NCI-H2196 (cell line): ENCODE measurements around the gene DYNLT4.

Source experiments
- DNase-seq: peaks from one replicate; lab custom pipeline; 2025; ENCODE audit not compliant: unreplicated experiment; lab: John Stamatoyannopoulos, UW

Gene DYNLT4

DNA sequence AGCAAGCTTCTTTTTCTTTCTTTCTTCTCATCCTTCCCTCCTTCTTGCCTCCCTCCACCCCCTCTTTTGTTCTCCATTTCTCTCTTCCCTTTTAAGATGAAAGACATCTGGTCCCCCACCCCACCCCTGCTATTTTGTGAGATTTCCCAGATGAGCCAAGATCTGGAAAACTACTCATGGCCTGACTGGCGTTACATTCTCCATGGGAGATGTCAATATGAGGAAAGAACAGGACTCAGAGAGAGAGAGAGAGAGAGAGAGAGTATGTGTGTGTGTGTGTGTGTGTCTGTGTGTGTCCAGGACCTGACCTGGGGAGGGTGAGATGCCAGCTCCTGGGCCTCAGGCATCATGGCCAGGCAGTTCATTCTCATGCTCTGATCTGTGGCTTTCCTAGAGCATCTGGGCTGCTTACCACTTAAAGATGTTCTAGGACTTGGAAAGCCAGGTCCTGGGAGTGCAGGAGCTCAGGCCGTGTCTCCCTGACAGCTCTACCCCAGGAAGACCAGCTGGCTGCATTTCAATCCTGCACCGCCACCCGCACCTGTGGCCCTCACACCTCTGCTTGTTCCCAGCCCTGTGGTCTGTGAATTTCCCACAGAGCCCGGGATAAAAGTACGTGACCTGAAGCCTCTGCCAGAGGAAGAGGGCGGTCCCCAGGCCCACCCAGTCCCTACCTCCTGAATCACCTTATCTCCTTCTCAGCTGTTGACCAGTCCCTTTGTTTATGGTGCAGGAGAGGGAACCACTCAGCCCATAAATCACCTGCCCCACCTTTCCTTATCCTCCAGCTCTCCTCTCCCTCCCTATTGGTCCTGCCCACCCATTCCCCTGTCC, 16.0 kb downstream of the DYNLT4 start:
- DNase-seq = no peak

- DNase-seq = no peak
These were observed 18.9 kb downstream of the DYNLT4 start, which contains the start of gene BEST4 for GRCh38 chr1:44788120-44788860. BEST4 (minus strand) TSS chr1:44788170; CDS start chr1:44787705, 465 bp downstream.

GRCh38 chr1:44787506-44787905, 19.6 kb downstream of the DYNLT4 start:
- no peak for DNase-seq

GRCh38 chr1:44786841-44787426, 20.2 kb downstream of the DYNLT4 start:
- no peak for DNase-seq

DNA sequence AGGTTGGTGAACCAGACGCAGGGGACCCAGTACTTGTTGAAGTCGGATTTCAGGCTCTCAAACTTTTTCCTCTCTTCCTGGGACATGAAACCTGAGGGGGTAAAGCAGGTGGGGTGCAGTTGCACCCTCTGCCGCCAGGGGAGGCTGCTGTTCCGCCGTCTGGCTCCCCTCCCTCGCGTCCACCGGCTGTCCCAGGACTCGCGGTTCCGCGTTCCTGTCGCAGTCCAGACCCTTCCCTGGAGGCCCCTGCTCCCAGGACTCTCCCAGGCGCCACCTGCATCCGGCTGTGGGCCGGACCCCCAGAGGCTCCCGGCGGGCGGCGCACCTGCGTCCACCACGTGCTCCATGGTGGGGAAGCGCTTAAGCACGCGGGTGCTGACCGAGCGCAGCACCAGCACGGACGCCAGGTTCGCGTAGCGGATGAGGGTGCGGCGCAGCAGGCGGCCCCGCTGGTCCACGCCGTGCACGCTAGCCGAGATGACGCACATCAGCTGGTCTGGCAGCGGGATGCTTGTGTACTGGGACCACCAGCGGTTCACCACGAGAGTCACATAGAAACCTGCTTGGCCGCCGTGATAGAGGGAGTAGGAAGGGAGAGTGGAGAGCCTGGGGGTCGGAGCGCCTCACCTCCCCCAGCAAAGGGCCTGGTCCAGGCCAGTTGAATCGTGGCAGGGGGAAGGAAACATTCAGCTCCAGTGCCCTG, 20.9 kb downstream of the DYNLT4 start:
- DNase-seq = no peak

DNA sequence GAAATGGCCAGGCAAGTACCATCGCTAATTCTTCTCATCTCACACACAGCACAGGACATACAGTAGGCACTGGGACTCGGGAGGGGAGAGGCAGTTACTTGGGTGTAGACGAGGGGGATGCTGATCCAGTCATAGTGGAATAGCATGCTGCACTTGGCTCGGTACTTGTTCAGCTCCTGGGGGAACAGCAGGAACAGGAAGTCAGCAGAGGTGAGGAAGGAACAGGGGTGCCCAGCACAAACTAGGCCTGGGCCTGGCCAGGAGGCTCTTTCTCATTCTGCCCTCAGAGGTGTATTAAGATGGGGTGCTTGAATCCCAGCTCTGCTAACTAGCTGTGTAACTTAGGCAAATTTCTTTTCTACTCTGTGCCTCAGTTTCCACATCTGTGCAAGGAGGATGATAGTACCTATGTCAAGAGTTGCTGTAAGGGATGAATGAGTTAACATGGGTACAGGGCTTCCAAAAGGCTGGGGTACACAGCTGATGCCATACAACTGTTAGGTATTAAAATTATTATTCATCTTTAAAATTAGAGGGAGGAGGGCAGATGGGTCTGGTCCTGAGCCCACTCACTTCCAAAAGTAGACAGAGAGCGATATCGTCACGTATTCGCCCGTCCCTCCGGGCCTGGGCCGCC, 21.5 kb downstream of the DYNLT4 start:
- no peak for DNase-seq

DNA sequence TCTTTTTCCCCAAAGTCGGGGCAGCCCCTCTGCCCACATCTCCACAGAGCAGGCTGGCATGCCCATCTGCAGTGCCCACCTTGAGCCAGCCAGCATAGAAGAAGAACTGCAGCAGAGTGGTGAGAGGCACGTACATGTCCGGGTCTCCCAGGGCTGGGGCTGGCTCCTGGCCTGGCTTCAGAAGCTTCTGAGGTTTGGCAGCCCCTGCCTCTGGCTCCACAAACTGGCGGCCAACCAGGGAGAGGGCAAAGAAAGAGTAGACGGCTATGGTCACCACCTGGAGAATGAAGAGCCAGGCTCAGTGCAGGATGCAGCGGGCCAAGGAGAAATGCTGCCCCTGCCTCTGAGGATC, 22.1 kb downstream of the DYNLT4 start:
- DNase-seq = no peak

DNA sequence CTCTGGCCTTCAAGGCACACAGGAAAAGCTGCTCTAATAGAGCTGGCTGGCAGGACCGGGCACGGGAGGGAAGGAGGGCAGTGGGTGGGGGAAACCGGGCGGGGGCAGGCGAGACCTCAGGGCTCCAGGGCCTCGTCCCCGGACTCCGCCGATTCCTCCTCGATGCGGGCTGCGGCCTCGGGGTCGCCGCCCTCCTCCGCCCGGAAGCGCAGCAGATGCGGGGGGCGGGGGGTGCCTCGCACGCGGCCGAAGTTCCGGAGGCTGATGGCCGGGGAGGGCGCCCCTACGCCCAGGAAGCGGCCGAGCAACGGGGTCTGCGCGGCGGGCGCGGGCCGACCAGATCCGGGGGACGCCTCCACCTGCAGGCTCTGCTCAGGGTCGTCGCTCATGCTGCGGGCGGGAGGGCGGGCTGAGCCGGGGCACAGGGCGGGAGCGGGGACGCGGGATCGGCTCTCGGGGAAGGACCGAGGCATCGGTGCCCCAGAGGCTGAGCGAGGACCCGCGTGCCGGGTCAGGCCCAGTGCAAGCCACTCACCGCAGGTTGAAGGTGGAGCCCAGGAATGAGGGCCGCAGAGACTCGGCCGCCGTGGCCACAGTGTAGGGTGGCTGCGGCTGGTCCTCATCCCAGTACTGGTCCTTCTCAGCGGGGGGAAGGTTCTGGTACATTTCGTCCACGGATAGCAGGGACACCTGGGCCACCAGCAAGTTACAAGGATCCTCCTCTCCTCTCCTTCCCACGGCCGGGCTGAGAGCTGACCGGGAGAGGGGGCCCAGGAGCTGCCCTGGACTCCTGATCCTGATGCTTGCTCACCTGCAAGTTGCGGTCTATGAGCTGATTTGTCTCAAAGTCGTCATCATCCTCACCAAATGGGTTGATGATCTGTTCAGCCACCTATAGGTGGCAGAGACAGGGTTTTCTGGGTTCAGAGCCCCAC, 22.8 kb downstream of the DYNLT4 start:
- no peak for DNase-seq

DNA sequence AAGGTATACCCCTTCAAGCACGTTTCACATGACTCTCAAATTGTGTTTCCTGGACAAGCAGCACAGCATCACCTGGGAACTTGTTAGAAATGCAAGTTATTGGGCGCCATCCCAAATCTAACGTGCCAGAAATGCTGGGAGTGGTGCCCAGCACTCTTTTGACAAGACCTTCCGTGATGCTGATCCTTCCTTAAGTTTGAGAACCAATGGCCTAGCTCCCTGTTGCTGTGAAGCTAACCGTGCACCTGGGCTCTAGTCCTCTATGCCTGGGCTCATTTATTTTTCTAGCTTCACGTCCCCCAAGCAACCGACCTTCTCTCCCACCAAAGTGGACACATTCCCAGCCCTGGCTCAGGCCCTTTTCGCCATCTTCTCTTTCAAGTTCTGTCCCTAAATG, 23.5 kb downstream of the DYNLT4 start:
- no peak for DNase-seq

- no peak for DNase-seq
These were observed 26.5 kb downstream of the DYNLT4 start for GRCh38 chr1:44780583-44781121.

GRCh38 chr1:44778705-44779576, 28.2 kb downstream of the DYNLT4 start:
- DNase-seq = no peak

GRCh38 chr1:44777969-44778635, 29.0 kb downstream of the DYNLT4 start:
- no peak for DNase-seq

DNA sequence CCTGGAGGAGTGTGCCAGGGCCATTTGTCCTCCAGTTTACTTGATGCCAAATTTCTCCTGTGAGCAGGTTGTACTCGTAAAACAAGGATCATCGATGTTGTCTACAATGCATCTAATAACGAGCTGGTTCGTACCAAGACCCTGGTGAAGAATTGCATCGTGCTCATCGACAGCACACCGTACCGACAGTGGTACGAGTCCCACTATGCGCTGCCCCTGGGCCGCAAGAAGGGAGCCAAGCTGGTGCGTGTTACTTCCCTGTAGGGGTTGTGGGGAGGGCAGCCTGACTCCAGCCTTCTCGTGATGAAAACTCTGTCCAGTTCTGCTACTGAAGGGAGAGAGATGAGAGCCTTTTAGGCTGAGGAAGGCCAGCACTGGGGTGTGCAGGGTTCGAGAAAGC, 29.6 kb downstream of the DYNLT4 start:
- DNase-seq = no peak

DNA sequence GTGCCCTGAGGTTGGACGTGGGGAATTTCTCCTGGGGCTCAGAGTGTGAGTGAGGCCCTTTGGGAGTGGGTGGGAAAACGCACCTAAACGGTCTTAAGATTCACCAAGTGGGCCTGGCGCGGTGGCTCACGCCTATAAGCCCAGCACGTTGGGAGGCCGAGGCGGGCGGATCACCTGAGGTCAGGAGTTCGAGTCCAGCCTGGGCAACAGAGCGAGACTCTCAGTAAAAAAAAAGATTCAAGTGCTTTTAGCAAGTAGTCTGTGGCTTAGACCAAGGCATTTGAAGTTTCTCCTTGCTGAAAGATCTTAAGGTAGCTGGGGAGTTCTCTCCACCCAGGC, 30.5 kb downstream of the DYNLT4 start:
- no peak for DNase-seq

DNA sequence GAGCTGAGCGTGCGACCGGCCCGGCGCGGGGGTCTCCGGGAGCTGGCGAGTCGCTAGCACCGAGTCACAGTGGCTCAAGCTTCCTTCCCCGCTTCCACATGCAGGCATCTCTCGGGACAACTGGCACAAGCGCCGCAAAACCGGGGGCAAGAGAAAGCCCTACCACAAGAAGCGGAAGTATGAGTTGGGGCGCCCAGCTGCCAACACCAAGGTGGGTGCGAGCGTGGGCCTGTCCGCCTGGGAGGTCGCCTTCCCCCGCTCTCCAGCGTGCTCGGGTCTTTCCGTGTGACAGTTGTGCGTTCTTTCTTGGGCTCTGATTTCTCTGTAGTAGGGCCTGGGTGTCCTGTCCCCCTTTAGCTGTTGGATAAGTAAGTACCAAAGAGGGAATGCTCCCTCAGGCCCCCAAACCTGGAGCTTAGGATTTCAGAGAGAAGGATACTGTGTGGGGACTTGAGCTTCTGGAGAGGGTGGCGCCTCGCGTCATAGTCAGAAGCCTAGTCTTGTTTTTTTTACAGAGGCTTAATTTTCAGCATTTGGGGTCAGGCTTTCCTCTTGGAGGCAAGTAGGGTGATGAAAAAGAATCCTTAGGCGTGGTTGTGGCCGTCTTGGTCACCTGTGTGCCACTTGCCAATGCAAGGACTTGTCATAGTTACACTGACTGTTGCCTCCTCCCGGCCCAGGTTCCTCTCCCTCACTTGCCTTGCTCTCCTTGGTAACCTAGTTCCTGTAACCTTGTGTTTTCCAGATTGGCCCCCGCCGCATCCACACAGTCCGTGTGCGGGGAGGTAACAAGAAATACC, 31.0 kb downstream of the DYNLT4 start:
- no peak for DNase-seq

GRCh38 chr1:44775078-44775929, 31.8 kb downstream of the DYNLT4 start, which contains the start of gene RPS8:
RPS8 (plus strand) TSS chr1:44775540; CDS start chr1:44775597, 57 bp downstream.
- DNase-seq = peak; percentile 96
